HepG2 (cell line): ENCODE measurements around the gene USP34. TPM values are rescaled to one million over a fixed set of nuclear protein-coding genes. Genes with fewer than 3 reads are reported as not detected.

Source experiments
- BCL3 ChIP-seq: sonication (generic); formaldehyde crosslinking; IDR thresholded peaks from 2 replicates; pipeline ENCODE4 v1.5.1; 2020; ENCODE audit warnings: mild to moderate bottlenecking, missing genetic modification reagents, moderate library complexity
- FOXP1 ChIP-seq, 2 experiments: fragments of 450-650 bp in 1 of 2; IDR thresholded peaks; 2 replicates each; pipeline ENCODE4 v1.6.1; 2017 to 2018; ENCODE audit warnings: antibody characterized with exemption in 1 of 2
- GTF2F1 ChIP-seq: fragments of 150-350 bp; IDR thresholded peaks from 2 replicates; pipeline ENCODE4 v1.6.1; 2014; ENCODE audit warnings: low read length
- HBP1 ChIP-seq: IDR thresholded peaks from 2 replicates; pipeline ENCODE4 v1.6.1; 2016; ENCODE audit warnings: low read depth, control low read depth
- KAT2B ChIP-seq: fragments of 150-350 bp; IDR thresholded peaks from 2 replicates; pipeline ENCODE4 v1.6.1; 2014; ENCODE audit warnings: low read depth, low read length, borderline replicate concordance
- MTA3 ChIP-seq: sonication (generic); formaldehyde crosslinking; IDR thresholded peaks from 2 replicates; pipeline ENCODE4 v1.4.0; 2020; ENCODE audit warnings: missing genetic modification reagents
- SATB2 ChIP-seq: sonication (generic); formaldehyde crosslinking; IDR thresholded peaks from 2 replicates; pipeline ENCODE4 v1.5.0; 2020; ENCODE audit warnings: missing genetic modification reagents
- SOX5 ChIP-seq: IDR thresholded peaks from 2 replicates; pipeline ENCODE4 v1.6.1; 2016; ENCODE audit warnings: borderline replicate concordance
- SP4 ChIP-seq: sonication (generic); formaldehyde crosslinking; IDR thresholded peaks from 2 replicates; pipeline ENCODE4 v1.8.1; 2023; ENCODE audit warnings: mild to moderate bottlenecking, missing genetic modification reagents
- SRSF4 ChIP-seq: fragments of 200-400 bp; formaldehyde crosslinking; IDR thresholded peaks from one replicate; pipeline ENCODE4 v1.6.1; 2018; ENCODE audit warnings: mild to moderate bottlenecking, low read depth, low read length, moderate library complexity; ENCODE audit not compliant: poor library complexity, severe bottlenecking
- ZMYM4 ChIP-seq: sonication (generic); formaldehyde crosslinking; IDR thresholded peaks from 2 replicates; pipeline ENCODE4 v1.8.1; 2023; ENCODE audit warnings: mild to moderate bottlenecking, missing genetic modification reagents
- ZNF251 ChIP-seq: sonication (generic); formaldehyde crosslinking; IDR thresholded peaks from 2 replicates; pipeline ENCODE4 v1.9.0; 2021; ENCODE audit warnings: mild to moderate bottlenecking, missing genetic modification reagents
- ZNF672 ChIP-seq: sonication (generic); formaldehyde crosslinking; IDR thresholded peaks from 2 replicates; pipeline ENCODE4 v1.8.1; 2022; ENCODE audit warnings: missing genetic modification reagents
- polyA plus RNA-seq, 8 experiments: library from polyadenylated mRNA; depleted of rRNA in 3 of 8; stranded (reverse) in 7 of 8; unstranded in 1 of 8; fragments of >200 nt; fragmentation: Illumina TruSeq in 4 of 8; extraction: Trizol in 4 of 8; gene quantifications; 2 replicates each; pipeline versions ENCODE4 v1.2.1 to v1.2.3, GENCODE V29; 2011 to 2016; ENCODE audit warnings: low read depth in 4 of 8, missing spikeins in 1 of 8, mixed read lengths in 1 of 8; ENCODE audit not compliant: insufficient read depth in 1 of 8
- total RNA-seq, 5 experiments: library from RNA; depleted of rRNA; stranded (reverse); fragments of >200 nt; fragmentation: Illumina TruSeq; extraction: Trizol; gene quantifications; 2 replicates each; pipeline ENCODE4 v1.2.3, GENCODE V29; 2016; ENCODE audit warnings: low read depth in 1 of 5
- TF ChIP-seq, protein P1 (sequence below): IDR thresholded peaks from 2 replicates; pipeline ENCODE4 v1.6.1; 2012; ENCODE audit warnings: low read length, improper control_type of control experiment
- TF ChIP-seq, protein P2 (sequence below): sonication (generic); formaldehyde crosslinking; IDR thresholded peaks from 2 replicates; pipeline ENCODE4 v1.4.0; 2020; ENCODE audit warnings: missing genetic modification reagents
- TF ChIP-seq, protein P3 (sequence below): sonication (generic); formaldehyde crosslinking; conservative IDR thresholded peaks from 2 replicates; pipeline ENCODE4 v1.8.1; 2023; ENCODE audit warnings: missing genetic modification reagents

Gene USP34
- total and polyA plus RNA-seq, 2 of the 13 experiments (the other 11 are each of a cell fraction or from before 2014, with no cell fraction given), result 99.2 to 100 TPM

- TF ChIP-seq, protein P1, sequence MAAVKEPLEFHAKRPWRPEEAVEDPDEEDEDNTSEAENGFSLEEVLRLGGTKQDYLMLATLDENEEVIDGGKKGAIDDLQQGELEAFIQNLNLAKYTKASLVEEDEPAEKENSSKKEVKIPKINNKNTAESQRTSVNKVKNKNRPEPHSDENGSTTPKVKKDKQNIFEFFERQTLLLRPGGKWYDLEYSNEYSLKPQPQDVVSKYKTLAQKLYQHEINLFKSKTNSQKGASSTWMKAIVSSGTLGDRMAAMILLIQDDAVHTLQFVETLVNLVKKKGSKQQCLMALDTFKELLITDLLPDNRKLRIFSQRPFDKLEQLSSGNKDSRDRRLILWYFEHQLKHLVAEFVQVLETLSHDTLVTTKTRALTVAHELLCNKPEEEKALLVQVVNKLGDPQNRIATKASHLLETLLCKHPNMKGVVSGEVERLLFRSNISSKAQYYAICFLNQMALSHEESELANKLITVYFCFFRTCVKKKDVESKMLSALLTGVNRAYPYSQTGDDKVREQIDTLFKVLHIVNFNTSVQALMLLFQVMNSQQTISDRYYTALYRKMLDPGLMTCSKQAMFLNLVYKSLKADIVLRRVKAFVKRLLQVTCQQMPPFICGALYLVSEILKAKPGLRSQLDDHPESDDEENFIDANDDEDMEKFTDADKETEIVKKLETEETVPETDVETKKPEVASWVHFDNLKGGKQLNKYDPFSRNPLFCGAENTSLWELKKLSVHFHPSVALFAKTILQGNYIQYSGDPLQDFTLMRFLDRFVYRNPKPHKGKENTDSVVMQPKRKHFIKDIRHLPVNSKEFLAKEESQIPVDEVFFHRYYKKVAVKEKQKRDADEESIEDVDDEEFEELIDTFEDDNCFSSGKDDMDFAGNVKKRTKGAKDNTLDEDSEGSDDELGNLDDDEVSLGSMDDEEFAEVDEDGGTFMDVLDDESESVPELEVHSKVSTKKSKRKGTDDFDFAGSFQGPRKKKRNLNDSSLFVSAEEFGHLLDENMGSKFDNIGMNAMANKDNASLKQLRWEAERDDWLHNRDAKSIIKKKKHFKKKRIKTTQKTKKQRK, result no peak
- TF ChIP-seq SOX5 (CRISPR knock-in tag) (no peak; the same call in 1 of the 2 replicates), ZMYM4 (peak; percentile 80), SRSF4 (no peak), KAT2B (no peak), SATB2 (CRISPR knock-in tag) (no peak), HBP1 (0 out of 2 replicates have a peak, but pooled peaks have one; percentile 21), SP4 (CRISPR knock-in tag) (no peak), GTF2F1 (no peak), BCL3 (peak; percentile 81; the same call in 1 of the 2 replicates), ZNF251 (CRISPR knock-in tag) (no peak), FOXP1 (IDR thresholded peaks at IDR 0.05) (no peak), FOXP1 (CRISPR knock-in tag; IDR thresholded peaks at IDR 0.05) (peak; percentile 48; the same call in 1 of the 2 replicates), MTA3 (no peak), ZNF672 (CRISPR knock-in tag) (no peak)
- TF ChIP-seq, protein P2, sequence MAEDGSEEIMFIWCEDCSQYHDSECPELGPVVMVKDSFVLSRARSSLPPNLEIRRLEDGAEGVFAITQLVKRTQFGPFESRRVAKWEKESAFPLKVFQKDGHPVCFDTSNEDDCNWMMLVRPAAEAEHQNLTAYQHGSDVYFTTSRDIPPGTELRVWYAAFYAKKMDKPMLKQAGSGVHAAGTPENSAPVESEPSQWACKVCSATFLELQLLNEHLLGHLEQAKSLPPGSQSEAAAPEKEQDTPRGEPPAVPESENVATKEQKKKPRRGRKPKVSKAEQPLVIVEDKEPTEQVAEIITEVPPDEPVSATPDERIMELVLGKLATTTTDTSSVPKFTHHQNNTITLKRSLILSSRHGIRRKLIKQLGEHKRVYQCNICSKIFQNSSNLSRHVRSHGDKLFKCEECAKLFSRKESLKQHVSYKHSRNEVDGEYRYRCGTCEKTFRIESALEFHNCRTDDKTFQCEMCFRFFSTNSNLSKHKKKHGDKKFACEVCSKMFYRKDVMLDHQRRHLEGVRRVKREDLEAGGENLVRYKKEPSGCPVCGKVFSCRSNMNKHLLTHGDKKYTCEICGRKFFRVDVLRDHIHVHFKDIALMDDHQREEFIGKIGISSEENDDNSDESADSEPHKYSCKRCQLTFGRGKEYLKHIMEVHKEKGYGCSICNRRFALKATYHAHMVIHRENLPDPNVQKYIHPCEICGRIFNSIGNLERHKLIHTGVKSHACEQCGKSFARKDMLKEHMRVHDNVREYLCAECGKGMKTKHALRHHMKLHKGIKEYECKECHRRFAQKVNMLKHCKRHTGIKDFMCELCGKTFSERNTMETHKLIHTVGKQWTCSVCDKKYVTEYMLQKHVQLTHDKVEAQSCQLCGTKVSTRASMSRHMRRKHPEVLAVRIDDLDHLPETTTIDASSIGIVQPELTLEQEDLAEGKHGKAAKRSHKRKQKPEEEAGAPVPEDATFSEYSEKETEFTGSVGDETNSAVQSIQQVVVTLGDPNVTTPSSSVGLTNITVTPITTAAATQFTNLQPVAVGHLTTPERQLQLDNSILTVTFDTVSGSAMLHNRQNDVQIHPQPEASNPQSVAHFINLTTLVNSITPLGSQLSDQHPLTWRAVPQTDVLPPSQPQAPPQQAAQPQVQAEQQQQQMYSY, result no peak
- TF ChIP-seq, protein P3, sequence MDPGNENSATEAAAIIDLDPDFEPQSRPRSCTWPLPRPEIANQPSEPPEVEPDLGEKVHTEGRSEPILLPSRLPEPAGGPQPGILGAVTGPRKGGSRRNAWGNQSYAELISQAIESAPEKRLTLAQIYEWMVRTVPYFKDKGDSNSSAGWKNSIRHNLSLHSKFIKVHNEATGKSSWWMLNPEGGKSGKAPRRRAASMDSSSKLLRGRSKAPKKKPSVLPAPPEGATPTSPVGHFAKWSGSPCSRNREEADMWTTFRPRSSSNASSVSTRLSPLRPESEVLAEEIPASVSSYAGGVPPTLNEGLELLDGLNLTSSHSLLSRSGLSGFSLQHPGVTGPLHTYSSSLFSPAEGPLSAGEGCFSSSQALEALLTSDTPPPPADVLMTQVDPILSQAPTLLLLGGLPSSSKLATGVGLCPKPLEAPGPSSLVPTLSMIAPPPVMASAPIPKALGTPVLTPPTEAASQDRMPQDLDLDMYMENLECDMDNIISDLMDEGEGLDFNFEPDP (CRISPR knock-in tag), result 0 out of 2 replicates have a peak, but pooled peaks have one; percentile 80
These were observed at the start of gene USP34 (continued) for GRCh38 chr2:61470965-61471904.
